ENCODE data around the gene TSPAN13. TPM values are rescaled to one million over a fixed set of nuclear protein-coding genes. Genes with fewer than 3 reads are reported as not detected.

The TSPAN13 gene
- total and polyA plus RNA-seq, 2 of the 8 experiments (the other 6 are each of a cell fraction or from before 2014, with no cell fraction given), result 15.3 to 28.1 TPM

- no peak overlapping the region for H3K14ac ChIP-seq (ENCODE audit: insufficient read length)
- WGBS, 2 experiments (ENCODE audit: extremely low coverage in 1 of 2, insufficient coverage in 1 of 2, insufficient read length in 1 of 2, insufficient replicate concordance in 2 of 2, low coverage in 1 of 2, low lambda C conversion rate in 2 of 2, missing lambda C conversion rate in 1 of 2), result 89% methylated on average over 5 of the region's 5 CpGs; no CpG with 5 or more reads in 1 of the 2 experiments
- no peaks in the 10 kb centered on the region for H3K23me2 ChIP-seq (ENCODE audit: low read depth, low read length)
- no peak overlapping the region for H2AFZ ChIP-seq (ENCODE audit: low read length)
- no peak overlapping the region for H3K4me3 ChIP-seq (ENCODE audit: extremely low read depth in 1 of 4, insufficient read depth in 2 of 4, low read depth in 3 of 4, low read length in 4 of 4)
- no peak overlapping the region for H3K18ac ChIP-seq (ENCODE audit: extremely low read depth, low read length)
- peaks cover 0 to 6% (median 0%) of the 10 kb centered on the region in 4 experiments; a peak in 2 of 7 replicates for H3K4me1 ChIP-seq (replicated peaks in 1 of 4; ENCODE audit: control insufficient read depth in 3 of 4, insufficient read depth in 4 of 4, low read length in 3 of 4)
- no peak overlapping the region for H2BK5ac ChIP-seq (ENCODE audit: low read depth, low read length)
- H2BK20ac ChIP-seq (ENCODE audit: low read length), result no peak overlapping the region
- no peaks in the 10 kb centered on the region for H3K79me1 ChIP-seq (ENCODE audit: low read depth, low read length)
- H2AK5ac ChIP-seq (ENCODE audit: low read depth, low read length), result no peak overlapping the region
- H3K56ac ChIP-seq (replicated peaks; ENCODE audit: insufficient read length, low read depth, low read length), result no peak overlapping the region
- no peak overlapping the region for H4K8ac ChIP-seq (ENCODE audit: extremely low read depth, insufficient read depth, low read length)
- no peak overlapping the region for H2BK15ac ChIP-seq (ENCODE audit: low read length)
- no peak overlapping the region for H4K91ac ChIP-seq (replicated peaks; ENCODE audit: insufficient read length, low read length)
- ChIA-PET POLR2A (ENCODE audit: partially characterized antibody) (interaction anchor here (0.7 to 1.1 kb wide), 2 partner anchors 15 to 237 kb away, joined by 3 read pairs; partner anchors contain the start of gene TSPAN13), CTCF (ENCODE audit: partially characterized antibody) (interaction anchor here (0.7 to 1.9 kb wide), 4 partner anchors 8 to 63 kb away, joined by 3 to 5 read pairs (median 4); no protein-coding TSS in a partner anchor)
- no peak overlapping the region for H3K4ac ChIP-seq (replicated peaks; ENCODE audit: insufficient read length, low read depth, low read length)
- no peak overlapping the region for H3K9ac ChIP-seq (replicated peaks in 1 of 4; ENCODE audit: extremely low read depth in 1 of 4, low read depth in 3 of 4, low read length in 3 of 4)
- H3K79me2 ChIP-seq (ENCODE audit: control insufficient read depth in 1 of 2, insufficient read depth in 2 of 2, low read length in 2 of 2), result no peaks in the 10 kb centered on the region
- no peaks in the 10 kb centered on the region for H3K9me3 ChIP-seq (ENCODE audit: insufficient read depth in 2 of 2, low read depth in 1 of 2, low read length in 1 of 2)
- no peaks in the 10 kb centered on the region for H3K36me3 ChIP-seq (ENCODE audit: control insufficient read depth in 2 of 4, insufficient read depth in 4 of 4, low read length in 3 of 4)
- H2BK120ac ChIP-seq (replicated peaks; ENCODE audit: low read depth, low read length), result no peak overlapping the region
- H3K27me3 ChIP-seq (replicated peaks in 1 of 4; ENCODE audit: control insufficient read depth in 3 of 4, extremely low read depth in 1 of 4, insufficient read depth in 3 of 4, low read length in 3 of 4), result no peaks in the 10 kb centered on the region
- no peak for DNase-seq (ENCODE audit: low read depth in 1 of 2, low spot score in 2 of 2)
- peaks cover 0 to 2% of the 10 kb centered on the region in 2 experiments for H4K20me1 ChIP-seq (replicated peaks in 1 of 2; ENCODE audit: control insufficient read depth in 1 of 2, insufficient read depth in 2 of 2, low read length in 2 of 2)
- H3K4me2 ChIP-seq (ENCODE audit: insufficient read depth in 1 of 2, low read depth in 2 of 2, low read length in 2 of 2), result no peak overlapping the region
- H3K27ac ChIP-seq (ENCODE audit: low read depth, low read length), result no peak overlapping the region
- no peak overlapping the region for H4K5ac ChIP-seq (ENCODE audit: insufficient read length, low read depth, low read length)
- H3K23ac ChIP-seq (ENCODE audit: insufficient read length), result no peak overlapping the region
- FAIRE-seq, result no peak
- H2BK12ac ChIP-seq (ENCODE audit: low read depth, low read length), result no peak overlapping the region
- TF ChIP-seq NANOG (IDR thresholded peaks at IDR 0.05; ENCODE audit: insufficient read depth, low read depth, low read length, poor library complexity, severe bottlenecking) (no peak), EGR1 (IDR thresholded peaks at IDR 0.05; ENCODE audit: borderline replicate concordance, low read depth, low read length) (no peak), CTCF (IDR thresholded peaks at IDR 0.05; ENCODE audit: control extremely low read depth in 1 of 3, insufficient read depth in 1 of 3, low read depth in 1 of 3, low read length in 3 of 3) (no peak), KDM5A (IDR thresholded peaks at IDR 0.05; ENCODE audit: low read length) (no peak), EZH2 (IDR thresholded peaks at IDR 0.05; ENCODE audit: low read depth, low read length, severe bottlenecking) (no peak), SAP30 (IDR thresholded peaks at IDR 0.05; ENCODE audit: insufficient read depth, insufficient replicate concordance, low read length) (no peak), BACH1 (IDR thresholded peaks at IDR 0.05; ENCODE audit: low read length) (no peak), FOSL1 (IDR thresholded peaks at IDR 0.05; ENCODE audit: insufficient read depth, low read depth, low read length) (no peak), CBX5 (IDR thresholded peaks at IDR 0.05; ENCODE audit: low read depth, low read length) (no peak)
Observed at GRCh38 chr7:16738011-16738688, 15.4 kb upstream of the TSPAN13 start.
